HG03175 (cell line): Measurements from ENCODE around the gene CNGA3.
A peak's percentile ranks its signal among the peaks of the same experiment; 100 is the strongest.

Experiments
- ATAC-seq: cut with Tn5 transposase; IDR thresholded peaks from one replicate; pipeline ENCODE4 v1.9.1; 2021; ENCODE audit warnings: mild to moderate bottlenecking, moderate library complexity; ENCODE audit not compliant: unreplicated experiment

CNGA3 gene

GRCh38 chr2:98438190-98439133, 92.2 kb downstream of the CNGA3 start:
- ATAC-seq = peak; percentile 96

- no peak for ATAC-seq
These were observed 95.6 kb downstream of the CNGA3 start for GRCh38 chr2:98441706-98442450.

- ATAC-seq = no peak
These were observed 96.2 kb downstream of the CNGA3 start for GRCh38 chr2:98442488-98442887.

DNA sequence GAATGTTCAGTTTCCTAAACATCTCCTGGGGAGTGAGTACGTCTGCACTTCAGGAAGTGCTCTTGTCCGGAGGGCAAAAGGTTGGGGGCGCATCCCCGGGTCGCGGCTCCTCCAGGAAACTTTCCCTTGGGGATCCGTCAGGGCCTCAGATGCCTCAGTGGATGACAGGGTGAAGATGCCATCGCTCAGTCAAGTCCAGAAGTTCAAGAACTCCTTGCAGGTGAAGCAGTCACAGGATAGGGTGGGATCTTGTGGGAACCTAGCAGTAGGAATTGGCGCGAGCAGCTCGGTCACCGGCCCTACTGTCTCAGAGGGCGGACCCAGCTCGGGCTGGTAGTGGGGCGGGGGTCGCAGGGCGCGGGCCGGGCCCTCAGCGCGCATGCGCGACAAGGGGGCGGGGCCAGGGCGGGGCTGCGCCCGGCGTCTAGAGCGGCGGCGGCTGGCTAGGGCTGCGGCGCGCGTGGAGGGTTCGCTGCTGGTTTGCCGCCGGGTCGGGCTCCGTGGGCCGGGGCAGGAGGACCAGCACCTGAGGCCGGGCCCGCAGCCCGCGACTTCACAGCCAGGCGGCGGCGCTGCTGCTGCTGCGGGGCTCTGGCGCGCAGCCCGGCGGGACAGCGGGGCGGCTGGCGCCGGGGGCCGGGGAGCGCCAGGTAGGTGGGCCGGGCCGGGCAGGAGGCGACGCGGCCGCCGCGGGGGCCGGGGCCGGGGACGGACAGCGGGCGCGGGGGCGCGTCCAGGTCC, 98.3 kb downstream of the CNGA3 start, which contains the start of gene INPP4A:
INPP4A (plus strand) TSS at position 423 of the 741 bp plus-strand sequence. CDS start 75,191 bp downstream, outside the sequence.
- peak; percentile 80 for ATAC-seq

DNA sequence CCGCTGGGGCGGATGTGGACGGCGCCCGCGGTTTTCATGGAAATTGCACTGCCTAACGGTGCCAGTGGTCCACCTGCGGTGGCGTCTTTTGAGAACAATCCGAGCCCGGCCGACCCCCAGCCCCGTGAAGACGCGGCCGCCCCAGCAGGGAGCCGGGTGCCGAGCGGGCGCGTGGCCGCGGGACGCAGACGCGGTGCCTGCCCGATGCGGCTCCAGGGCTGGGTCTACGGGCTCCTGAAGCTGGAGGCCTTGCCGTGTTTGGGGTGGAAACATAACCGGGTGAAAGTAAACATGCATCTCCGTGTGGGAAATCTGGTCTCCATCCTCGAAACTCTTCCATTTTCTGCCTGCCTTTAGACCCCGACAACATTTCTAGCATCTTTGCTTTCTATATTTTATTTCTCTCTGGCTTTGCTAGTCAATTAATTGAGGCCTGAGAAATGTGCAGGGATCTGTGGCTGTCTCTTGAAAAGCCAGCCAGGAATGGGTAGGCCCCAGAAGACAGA, 99.0 kb downstream of the CNGA3 start:
- peak; percentile 34 for ATAC-seq

- no peak for ATAC-seq
These were observed 99.7 kb downstream of the CNGA3 start for GRCh38 chr2:98445683-98446581.

DNA sequence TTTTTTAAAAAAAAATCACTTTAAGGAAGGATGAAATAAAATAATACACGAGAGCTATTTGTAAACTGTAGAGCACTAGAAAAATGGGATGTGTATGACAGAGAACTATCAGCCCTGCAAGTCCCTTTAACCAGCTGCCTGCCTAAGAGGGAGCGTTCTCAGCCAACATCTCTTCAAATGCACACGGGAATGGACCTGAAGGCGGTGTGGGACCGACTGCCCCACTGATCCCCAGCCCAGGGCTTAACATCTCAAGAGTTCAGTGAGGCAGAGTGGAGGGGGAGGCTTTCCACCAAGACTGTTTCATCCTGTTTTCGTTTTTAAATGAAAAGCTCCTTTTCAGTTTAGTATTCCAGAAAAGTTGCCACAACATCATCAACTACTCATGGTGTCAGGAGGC, 100.6 kb downstream of the CNGA3 start:
- no peak for ATAC-seq
